ENCODE data around the gene CYTH4.
A peak's percentile ranks its signal among the peaks of the same experiment; 100 is the strongest.
"Not testable (repeated sequence)": the region's sequence is repeated elsewhere in the genome, so short reads cannot be mapped to it uniquely, and the experiment has no call there.

The CYTH4 gene, protein sequence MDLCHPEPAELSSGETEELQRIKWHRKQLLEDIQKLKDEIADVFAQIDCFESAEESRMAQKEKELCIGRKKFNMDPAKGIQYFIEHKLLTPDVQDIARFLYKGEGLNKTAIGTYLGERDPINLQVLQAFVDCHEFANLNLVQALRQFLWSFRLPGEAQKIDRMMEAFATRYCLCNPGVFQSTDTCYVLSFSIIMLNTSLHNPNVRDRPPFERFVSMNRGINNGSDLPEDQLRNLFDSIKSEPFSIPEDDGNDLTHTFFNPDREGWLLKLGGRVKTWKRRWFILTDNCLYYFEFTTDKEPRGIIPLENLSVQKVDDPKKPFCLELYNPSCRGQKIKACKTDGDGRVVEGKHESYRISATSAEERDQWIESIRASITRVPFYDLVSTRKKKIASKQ

GRCh38 chr22:37282385-37282677, at the start of gene CYTH4:
CYTH4 (plus strand) TSS chr22:37282508; CDS start chr22:37282570, 62 bp downstream.
- DNase-seq (ENCODE audit: low spot score): peak; percentile 43

- DNase-seq (ENCODE audit: low spot score): not testable (repeated sequence)
Observed at GRCh38 chr22:37233371-37233750, 48.9 kb upstream of the CYTH4 start.

- DNase-seq (ENCODE audit: low spot score): no peak
Observed at GRCh38 chr22:37233751-37234631, 48.3 kb upstream of the CYTH4 start.

DNA sequence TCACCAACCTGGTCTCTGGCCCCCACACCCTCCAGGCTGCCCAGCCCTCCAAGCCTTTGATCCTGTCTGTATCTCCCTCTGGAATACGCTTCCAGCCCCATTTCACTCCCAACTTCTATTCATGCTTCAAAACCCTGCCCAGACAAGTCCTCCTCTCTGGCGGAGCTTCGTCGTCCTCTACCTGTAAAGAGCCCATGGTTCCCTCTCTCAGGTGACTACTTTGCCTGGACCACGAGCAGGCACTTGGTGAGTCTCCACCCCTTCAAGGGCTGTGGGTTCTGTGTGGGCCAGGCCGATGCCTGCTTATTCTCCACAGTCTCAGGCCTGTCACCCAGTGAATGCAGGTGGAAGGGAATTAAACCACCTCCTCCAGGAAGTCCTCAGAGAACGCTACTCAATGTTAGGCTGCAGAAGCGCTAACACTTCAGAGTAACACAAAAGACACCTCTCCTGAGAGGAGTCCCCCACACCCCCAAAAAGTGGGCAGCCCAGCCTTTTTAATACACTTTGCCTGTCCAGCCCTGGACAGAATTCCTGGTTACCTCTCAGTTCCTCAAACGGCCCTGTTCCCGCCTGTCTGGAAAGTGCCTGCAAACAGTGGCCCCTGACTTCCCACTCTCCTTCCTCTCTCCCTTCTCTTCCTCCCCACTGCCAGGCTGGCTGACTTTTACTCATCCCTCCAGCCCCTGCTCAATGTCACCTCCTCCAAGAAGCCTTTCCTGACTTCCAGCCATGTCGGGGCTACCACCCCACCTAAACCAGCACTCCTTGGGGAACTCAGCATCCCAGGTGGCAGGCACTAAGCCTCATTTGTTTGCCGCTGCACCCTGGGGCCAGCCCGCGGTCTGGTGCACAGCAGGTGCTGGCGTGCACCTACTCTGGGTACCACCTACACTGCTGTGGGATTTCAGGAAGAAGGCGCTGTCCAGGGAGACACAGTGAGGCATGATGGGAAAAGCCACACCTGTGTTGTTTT, 47.3 kb upstream of the CYTH4 start:
- DNase-seq (ENCODE audit: low spot score): no peak

DNA sequence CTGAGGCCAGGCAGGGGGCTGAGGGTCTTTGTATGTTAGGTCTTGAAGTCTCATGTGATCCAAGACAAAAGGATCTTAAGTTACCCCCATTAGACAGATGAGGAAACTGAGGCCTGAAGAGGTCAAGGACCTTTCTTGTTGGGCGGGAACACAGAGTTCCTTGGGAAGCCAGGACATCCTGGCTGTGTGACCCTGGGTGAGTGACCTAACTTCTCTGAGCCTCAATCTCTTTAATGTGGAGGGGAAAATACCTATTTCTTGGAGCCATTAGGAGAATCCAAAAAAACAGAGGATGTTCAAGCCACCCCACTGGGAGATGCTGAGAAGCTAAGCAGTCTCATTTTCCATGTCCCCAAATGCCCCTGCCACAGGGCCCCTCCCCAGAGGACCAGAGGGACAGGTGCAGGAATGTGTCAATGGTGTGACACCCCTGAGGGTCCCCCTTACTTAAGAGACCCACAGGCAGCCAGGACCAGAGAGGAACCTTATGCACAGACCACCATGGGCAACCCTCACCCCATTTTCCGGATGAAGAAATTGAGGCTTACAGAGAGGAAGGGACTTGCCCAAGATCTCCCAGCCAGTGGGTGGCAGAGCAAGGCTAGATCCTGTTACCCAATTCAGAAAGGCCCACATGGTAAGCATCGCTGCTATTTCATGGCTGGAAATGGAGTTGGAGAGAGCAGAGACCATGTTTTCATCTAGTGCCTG, 46.3 kb upstream of the CYTH4 start:
- no peak for DNase-seq (ENCODE audit: low spot score)

DNA sequence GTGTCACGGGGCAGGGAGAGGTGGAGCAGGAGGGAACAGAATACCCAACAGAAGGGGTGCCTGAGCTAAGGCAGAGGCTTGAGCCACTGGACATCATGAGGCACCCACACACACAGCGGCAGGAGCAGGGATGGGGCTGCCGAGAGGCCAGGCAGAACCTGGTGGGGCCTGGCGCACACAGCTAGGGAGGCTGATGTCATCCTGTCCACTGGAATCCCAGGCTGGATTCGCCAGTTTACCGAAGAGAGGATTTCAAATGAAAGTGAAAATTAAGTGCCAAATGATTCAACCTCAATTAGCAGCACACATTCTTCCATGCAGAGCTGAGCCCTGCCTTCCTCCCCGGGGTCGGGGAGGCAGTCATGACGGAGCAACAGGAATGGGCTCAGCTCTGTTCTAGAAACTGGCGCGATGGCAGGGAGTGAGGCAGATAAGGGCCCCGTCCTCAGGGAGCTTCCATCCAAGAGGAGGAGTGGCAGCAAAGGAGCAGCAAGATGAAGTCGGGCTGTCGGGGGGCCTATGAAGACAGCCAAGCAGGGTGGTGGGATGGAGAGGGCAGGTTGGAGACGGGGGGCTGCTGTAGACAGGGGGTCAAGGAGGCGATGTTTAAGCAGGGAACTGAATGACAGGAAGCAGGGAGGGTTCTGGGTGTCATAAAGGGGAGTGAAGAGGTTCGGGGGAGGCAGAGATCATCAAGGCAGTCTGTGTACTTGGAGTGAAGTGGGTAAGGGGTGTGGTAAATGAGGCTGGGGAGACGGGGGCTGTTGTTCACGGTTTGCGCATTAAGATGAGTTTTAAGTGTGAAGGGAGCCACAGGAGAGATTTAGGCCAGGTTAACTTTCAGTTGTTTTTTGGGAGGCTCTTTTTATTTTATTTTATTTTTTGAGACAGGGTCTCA, 44.7 kb upstream of the CYTH4 start:
- DNase-seq (ENCODE audit: low spot score): no peak

GRCh38 chr22:37239336-37240239, 42.7 kb upstream of the CYTH4 start:
- no peak for DNase-seq (ENCODE audit: low spot score)

GRCh38 chr22:37240240-37240940, 41.9 kb upstream of the CYTH4 start:
- DNase-seq (ENCODE audit: low spot score): no peak

- DNase-seq (ENCODE audit: low spot score): no peak
Observed at GRCh38 chr22:37240941-37241320, 41.4 kb upstream of the CYTH4 start.

DNA sequence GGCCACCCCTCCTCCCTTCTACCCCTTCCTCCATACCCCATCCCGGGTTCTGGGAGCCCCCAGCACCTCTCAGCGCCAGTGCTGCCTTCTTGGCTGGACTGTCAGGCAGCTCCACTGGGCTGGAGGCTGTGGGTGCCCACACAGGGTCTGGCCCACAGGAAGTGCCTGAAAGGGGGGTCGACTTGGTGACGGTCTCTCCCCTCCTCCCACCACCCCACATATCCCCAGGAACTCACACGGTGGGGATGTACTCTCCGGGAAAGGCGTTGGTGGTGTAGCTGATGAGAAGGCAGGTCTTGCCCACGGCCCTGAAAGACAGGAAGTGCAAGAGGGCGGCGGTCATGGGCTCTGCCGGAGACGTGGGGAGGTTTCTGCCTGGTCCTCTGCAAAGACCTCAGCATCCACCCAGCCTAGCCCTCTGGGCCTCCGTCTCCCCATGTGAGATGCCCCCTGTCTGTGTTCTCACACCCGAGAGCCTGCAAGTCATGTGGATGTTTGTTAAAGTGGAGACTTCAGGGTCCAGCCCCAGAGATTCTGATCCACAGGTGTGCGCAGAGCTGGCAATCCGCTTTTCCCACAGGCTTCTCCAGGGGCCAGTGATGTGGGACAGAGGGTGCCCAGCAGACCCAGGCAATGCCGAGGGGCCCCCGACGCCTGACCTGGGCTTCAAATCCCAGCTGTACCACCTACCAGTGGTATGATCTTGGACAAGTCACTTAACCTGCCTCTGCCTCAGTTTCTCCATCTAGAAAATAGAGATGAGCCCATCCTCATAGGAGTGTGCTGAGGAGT, 40.8 kb upstream of the CYTH4 start:
- no peak for DNase-seq (ENCODE audit: low spot score)

DNA sequence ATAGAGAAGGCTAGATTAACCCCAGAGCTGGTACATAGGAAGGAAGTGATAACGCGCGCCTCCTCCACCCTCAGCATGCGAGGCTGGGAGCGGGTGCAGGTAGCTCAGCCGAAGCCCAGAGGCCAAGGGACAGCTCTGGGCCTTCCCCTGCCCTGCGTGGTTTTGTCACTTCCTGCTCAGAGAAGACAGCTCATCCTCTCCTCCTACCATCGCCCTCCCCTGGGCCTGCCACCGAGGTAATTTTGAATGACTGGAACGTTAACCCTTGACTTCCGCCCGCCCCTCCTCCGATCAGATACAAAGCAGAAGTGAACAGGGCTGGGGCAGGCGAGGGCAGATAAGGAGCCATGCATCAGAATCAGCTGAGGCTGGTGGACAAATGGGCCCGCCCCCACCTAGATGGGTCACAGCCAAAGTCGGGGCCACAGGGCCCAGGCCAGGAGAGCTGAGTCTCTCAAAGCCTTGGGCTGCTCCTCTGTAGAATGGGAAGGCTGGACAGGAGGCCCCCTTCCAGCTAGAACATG, 39.9 kb upstream of the CYTH4 start:
- DNase-seq (ENCODE audit: low spot score): no peak

GRCh38 chr22:37243402-37244113, 38.8 kb upstream of the CYTH4 start:
- DNase-seq (ENCODE audit: low spot score): no peak

- peak; percentile 24 for DNase-seq (ENCODE audit: low spot score)
Observed at GRCh38 chr22:37244114-37244921, 38.0 kb upstream of the CYTH4 start, which contains the start of gene RAC2. RAC2 (minus strand) TSS chr22:37244269; CDS start chr22:37244148, 121 bp downstream.

DNA sequence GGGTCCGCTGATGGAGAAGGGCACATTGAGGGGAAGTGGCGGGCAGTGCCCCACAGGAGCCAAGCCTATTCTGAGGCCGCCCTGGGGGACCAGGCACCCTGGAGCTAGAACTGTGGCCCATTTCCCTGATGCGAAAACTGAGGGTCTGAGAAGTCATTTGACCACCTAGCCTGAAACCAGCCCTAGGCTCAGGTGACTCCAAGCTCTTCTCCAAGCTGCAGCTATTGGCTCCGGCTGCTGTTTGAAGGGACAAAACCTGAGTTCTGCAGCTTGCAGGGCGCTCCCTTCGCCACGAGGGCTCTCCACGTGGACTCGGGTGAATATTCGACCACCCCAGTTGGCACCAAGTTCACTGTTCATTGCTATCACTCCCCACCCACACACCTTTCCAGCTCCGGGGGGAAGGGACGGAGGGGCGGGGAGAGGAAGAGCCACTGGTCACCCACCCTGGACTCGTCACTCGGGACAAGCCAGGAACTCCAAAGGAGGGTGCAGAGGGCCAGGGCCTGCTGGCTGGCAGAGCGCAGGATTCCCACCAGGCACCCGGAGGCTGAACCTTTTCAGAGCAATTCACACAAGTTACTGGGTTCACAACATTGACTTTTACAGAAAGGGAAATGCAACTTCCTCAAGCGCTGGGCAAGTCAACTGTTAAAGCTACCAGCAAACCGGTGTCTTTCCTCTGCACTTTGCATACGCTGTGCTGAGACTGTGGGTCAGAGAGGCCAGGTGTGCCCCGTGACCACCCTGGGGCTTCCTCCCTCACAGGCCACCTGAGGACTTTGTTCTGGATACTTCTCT, 37.2 kb upstream of the CYTH4 start:
- DNase-seq (ENCODE audit: low spot score): no peak

DNA sequence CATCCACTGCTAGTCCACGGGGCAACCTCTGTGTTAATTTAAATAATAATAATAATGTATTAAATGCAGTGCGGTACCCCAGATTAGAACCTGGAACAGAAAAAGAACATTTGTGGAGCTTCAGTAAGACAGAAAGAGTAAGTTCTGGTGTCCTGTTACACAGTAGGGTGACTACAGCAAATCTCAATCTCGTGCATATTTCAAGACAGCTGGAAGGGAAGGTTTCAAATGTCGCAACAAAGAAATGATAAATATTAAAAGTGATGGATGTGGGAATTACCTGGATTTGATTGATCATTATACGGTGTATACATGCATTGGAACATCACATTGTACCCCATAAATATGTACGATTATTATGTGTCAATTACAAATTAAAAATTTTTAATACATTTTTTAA, 36.6 kb upstream of the CYTH4 start:
- DNase-seq (ENCODE audit: low spot score): no peak
